Tibial nerve (tissue), 4 donors: Measurements from ENCODE around the gene ZBTB49.

Experiments
- EP300 ChIP-seq, 2 donors: sonication (generic); formaldehyde crosslinking; IDR thresholded peaks; one replicate each; pipeline ENCODE4 v1.6.1; 2017; ENCODE audit warnings: antibody characterized with exemption in 2 of 2, mild to moderate bottlenecking in 1 of 2
- POLR2A ChIP-seq, 2 donors: fragments of 450-650 bp; IDR thresholded peaks; one replicate each; pipeline ENCODE4 v1.6.1; 2017; ENCODE audit warnings: antibody characterized with exemption in 2 of 2, mild to moderate bottlenecking in 2 of 2, moderate library complexity in 2 of 2
- TF ChIP-seq, protein P1 (sequence below), 5 experiments: fragments of 200-600 bp in 3 of 5; fragments of 450-650 bp in 2 of 5; sonication (generic) in 3 of 5; IDR thresholded peaks; one replicate each; pipeline ENCODE4 v1.5.1; 2016 to 2019; ENCODE audit warnings: antibody characterized with exemption in 5 of 5, mild to moderate bottlenecking in 3 of 5, moderate library complexity in 2 of 5

DNA sequence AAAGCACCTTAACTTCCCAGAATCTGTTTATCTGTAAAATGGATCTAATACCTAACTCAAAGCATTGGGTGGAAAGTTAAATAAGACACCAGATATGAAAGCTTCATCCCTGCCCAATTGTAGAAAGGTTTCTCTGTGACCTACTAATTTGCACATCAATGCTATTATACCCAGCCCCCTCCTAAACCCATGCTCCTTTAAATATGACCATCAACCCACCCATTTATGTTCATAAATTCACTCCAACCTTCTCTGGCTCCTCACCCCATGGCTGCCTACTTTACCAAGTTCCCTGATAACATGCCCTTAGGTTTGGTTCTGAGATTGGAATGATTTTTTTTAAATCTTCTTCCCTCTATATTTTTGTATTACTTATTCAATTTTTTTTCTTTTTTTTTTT lies 2.0 kb upstream of the ZBTB49 start:
- TF ChIP-seq, protein P1, sequence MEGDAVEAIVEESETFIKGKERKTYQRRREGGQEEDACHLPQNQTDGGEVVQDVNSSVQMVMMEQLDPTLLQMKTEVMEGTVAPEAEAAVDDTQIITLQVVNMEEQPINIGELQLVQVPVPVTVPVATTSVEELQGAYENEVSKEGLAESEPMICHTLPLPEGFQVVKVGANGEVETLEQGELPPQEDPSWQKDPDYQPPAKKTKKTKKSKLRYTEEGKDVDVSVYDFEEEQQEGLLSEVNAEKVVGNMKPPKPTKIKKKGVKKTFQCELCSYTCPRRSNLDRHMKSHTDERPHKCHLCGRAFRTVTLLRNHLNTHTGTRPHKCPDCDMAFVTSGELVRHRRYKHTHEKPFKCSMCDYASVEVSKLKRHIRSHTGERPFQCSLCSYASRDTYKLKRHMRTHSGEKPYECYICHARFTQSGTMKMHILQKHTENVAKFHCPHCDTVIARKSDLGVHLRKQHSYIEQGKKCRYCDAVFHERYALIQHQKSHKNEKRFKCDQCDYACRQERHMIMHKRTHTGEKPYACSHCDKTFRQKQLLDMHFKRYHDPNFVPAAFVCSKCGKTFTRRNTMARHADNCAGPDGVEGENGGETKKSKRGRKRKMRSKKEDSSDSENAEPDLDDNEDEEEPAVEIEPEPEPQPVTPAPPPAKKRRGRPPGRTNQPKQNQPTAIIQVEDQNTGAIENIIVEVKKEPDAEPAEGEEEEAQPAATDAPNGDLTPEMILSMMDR (IDR thresholded peaks at IDR 0.05) = no peak
- TF ChIP-seq EP300 (IDR thresholded peaks at IDR 0.05) (no peak), POLR2A (IDR thresholded peaks at IDR 0.05) (no peak)
